Psoas muscle (tissue), 8 donors: ENCODE measurements around the gene ACER3. TPM values are rescaled to one million over a fixed set of nuclear protein-coding genes. Genes with fewer than 3 reads are reported as not detected.
"Not testable (repeated sequence)": the region's sequence is repeated elsewhere in the genome, so short reads cannot be mapped to it uniquely, and the experiment has no call there.

Experiments used
- ATAC-seq, 4 donors: fragments of 200-7000 bp; cut with Tn5 transposase; one replicate each; pipeline ENCODE4 v1.9.1; 2020; ENCODE audit warnings: moderate library complexity in 3 of 4, mild to moderate bottlenecking in 2 of 4
- DNase-seq, 2 donors: peaks; one replicate each; pipeline ENCODE4 v3.0.0-alpha.2; 2020
- H3K27ac ChIP-seq: fragments of 200-600 bp; one replicate; pipeline ENCODE4 v1.8.0; 2022
- H3K27me3 ChIP-seq, 3 donors: fragments of 200-600 bp in 1 of 3; one replicate each; pipeline versions ENCODE4 v1.6.1 to v1.8.0; 2013 to 2022; ENCODE audit warnings: low read length in 2 of 3, mild to moderate bottlenecking in 2 of 3, moderate library complexity in 1 of 3; ENCODE audit not compliant: insufficient read depth in 3 of 3
- H3K36me3 ChIP-seq, 2 donors: fragments of 200-600 bp in 1 of 2; one replicate each; pipeline versions ENCODE4 v1.6.1 to v1.8.0; 2013 to 2022; ENCODE audit warnings: low read depth in 1 of 2, mild to moderate bottlenecking in 1 of 2, moderate library complexity in 1 of 2; ENCODE audit not compliant: insufficient read depth in 1 of 2
- H3K4me1 ChIP-seq: fragments of 200-600 bp; one replicate; pipeline ENCODE4 v1.8.0; 2022
- H3K4me3 ChIP-seq: fragments of 200-600 bp; one replicate; pipeline ENCODE4 v1.8.0; 2022; ENCODE audit warnings: mild to moderate bottlenecking
- H3K9me3 ChIP-seq: fragments of 200-600 bp; one replicate; pipeline ENCODE4 v1.8.0; 2022
- CTCF ChIP-seq: fragments of 200-600 bp; IDR thresholded peaks from one replicate; pipeline ENCODE4 v1.8.0; 2022; ENCODE audit warnings: antibody characterized with exemption
- WGBS, 3 donors: extraction: QIAGEN DNeasy Blood & Tissue Kit; methylation state at CpG; one replicate each; pipeline versions ENCODE4 v1.1.6 to v1.1.7; 2013; 5-methylcytosine and 5-hydroxymethylcytosine counted together
- intact Hi-C, 2 donors: fragments of 100-400 bp; cut with DNase I; formaldehyde crosslinking; loops; one replicate each; pipeline versions ENCODE4 v1.11.0 to v1.14.2; 2022
- polyA plus RNA-seq, 3 donors: library from polyadenylated mRNA; stranded (reverse); fragments of 200-250 nt; gene quantifications; one replicate each; pipeline ENCODE4 v1.2.3, GENCODE V29; 2013
- total RNA-seq, 4 donors: library from RNA; stranded (reverse); fragmentation: NEBNext Ultra II Directional in 2 of 4; extraction: Animal tissue kit (Norgen Biotek cat#: 25700) in 2 of 4; gene quantifications; one replicate each; pipeline versions ENCODE4 v1.2.1 to v1.2.4, GENCODE V29; 2021 to 2023
- donor health status: healthy with polysubstance abuse.
- donor health status: DM: no; HTN: no; CAD: no; lungs with moderate emphysema.
- donor health status: Bipolar disorder and iron deficiency.
- donor health status: healthy.
- donor health status: DM: yes; HTN: yes; CAD: no.
- donor health status: DM: no; HTN: no; CAD: no.
- donor health status: DM: no; HTN: no; CAD: no.
- donor health status: DM: yes; HTN: yes; CAD: no.

Gene ACER3
- total and polyA plus RNA-seq, 7 donors, result 0.76 to 6.3 (median 3.4) TPM

GRCh38 chr11:77009533-77010160 is 148.9 kb downstream of the ACER3 start:
- TF ChIP-seq CTCF, result no peak

GRCh38 chr11:77014669-77015068 is 154.0 kb downstream of the ACER3 start:
- Histone ChIP-seq H3K9me3 (no peaks in the 10 kb centered on the region), H3K4me1 (no peaks in the 10 kb centered on the region), H3K27me3 (no peaks in the 10 kb centered on the region), H3K27ac (no peak overlapping the region), H3K36me3 (no peaks in the 10 kb centered on the region), H3K4me3 (no peak overlapping the region)
- 90 to 98% (median 95%) methylated on average over 2 of the region's 2 CpGs for WGBS, 3 donors
- intact Hi-C loops, result no loop called here
- DNase-seq (no peak), ATAC-seq (no peak)
- no peak for TF ChIP-seq CTCF

More at GRCh38 chr11:77009533-77010160, 148.9 kb downstream of the ACER3 start:
- Histone ChIP-seq H3K9me3 (no peaks in the 10 kb centered on the region), H3K4me1 (no peaks in the 10 kb centered on the region), H3K27ac (no peak overlapping the region), H3K36me3 (no peaks in the 10 kb centered on the region), H3K27me3 (no peaks in the 10 kb centered on the region), H3K4me3 (no peak overlapping the region)
- no peak for ATAC-seq
- intact Hi-C loops, result no loop called here
- no peak for DNase-seq

- H3K36me3 ChIP-seq, H3K4me3 ChIP-seq, DNase-seq, intact Hi-C loops, H3K27ac ChIP-seq, ATAC-seq, H3K9me3 ChIP-seq, H3K4me1 ChIP-seq, H3K27me3 ChIP-seq: not testable (repeated sequence)
- 84 to 90% (median 85%) methylated on average over 2 of the region's 2 CpGs for WGBS, 3 donors
Observed at GRCh38 chr11:77018396-77018924, 157.7 kb downstream of the ACER3 start.

GRCh38 chr11:77019976-77020595 is 159.4 kb downstream of the ACER3 start:
- H3K36me3 ChIP-seq, result no peaks in the 10 kb centered on the region
- WGBS, 3 donors, result 82 to 96% (median 94%) methylated on average over 2 of the region's 2 CpGs

More at GRCh38 chr11:77019976-77020595, 159.4 kb downstream of the ACER3 start:
- ATAC-seq (no peak), DNase-seq (no peak)
- intact Hi-C loops, result no loop called here
- Histone ChIP-seq H3K27ac (no peak overlapping the region), H3K9me3 (no peaks in the 10 kb centered on the region), H3K4me1 (no peaks in the 10 kb centered on the region), H3K4me3 (no peak overlapping the region), H3K27me3 (no peaks in the 10 kb centered on the region)
- TF ChIP-seq CTCF, result no peak
